Nasal cavity respiratory epithelium epithelial cell of viscerocranial mucosa (primary cell): Measurements from ENCODE around the gene LIPI. TPM values are rescaled to one million over a fixed set of nuclear protein-coding genes. Genes with fewer than 3 reads are reported as not detected.

Source experiments
- total RNA-seq: library from RNA; depleted of rRNA; stranded (reverse); fragments of >200 nt; gene quantifications from 2 replicates; pipeline ENCODE4 v1.2.3, GENCODE V29; 2014

The LIPI gene
- not detected in 2 replicates for total RNA-seq

GRCh38 chr21:14210738-14211137, at the start of gene LIPI:
Gene LIPI (minus strand): TSS chr21:14210955. CDS start chr21:14210845, 110 bp downstream.

GRCh38 chr21:14215971-14216641, 5.4 kb upstream of the LIPI start, which contains the start of gene RBM11:
Gene RBM11 (plus strand): TSS chr21:14216157. CDS start chr21:14216187, 30 bp downstream.

Other genes with a start within 250 kb of the LIPI start
- 0.34 and 0.36 TPM in 2 replicates for gene RBM11, start 5.2 kb upstream of the LIPI start, total RNA-seq
- gene HSPA13, start 172.2 kb upstream of the LIPI start, total RNA-seq = 68.9 and 185 TPM in 2 replicates